ENCODE measurements around the gene GATA3. TPM values are rescaled to one million over a fixed set of nuclear protein-coding genes. Genes with fewer than 3 reads are reported as not detected.

GATA3 gene
- total RNA-seq, 4 donors from 2014 or later, result 0.60 TPM; not detected in 3

- no peaks in the 10 kb centered on the region for H3K27me3 ChIP-seq
- TF ChIP-seq CTCF (IDR thresholded peaks at IDR 0.05) (no peak), POLR2A (IDR thresholded peaks at IDR 0.05) (no peak), EP300 (IDR thresholded peaks at IDR 0.05) (no peak)
- no peaks in the 10 kb centered on the region for H3K9me3 ChIP-seq
- no peak overlapping the region for H3K4me3 ChIP-seq
- no peak overlapping the region for H3K27ac ChIP-seq
- DNase-seq (ENCODE audit: low spot score in 2 of 2), result no peak
- H3K36me3 ChIP-seq, result no peaks in the 10 kb centered on the region
- 81 to 83% methylated on average over 13 of the region's 13 CpGs for WGBS, 2 donors
- no peaks in the 10 kb centered on the region for H3K4me1 ChIP-seq
These were observed 60.5 kb downstream of the GATA3 start for GRCh38 chr10:8114741-8115617.

GRCh38 chr10:8115618-8115980, 61.1 kb downstream of the GATA3 start:
- Histone ChIP-seq H3K4me1 (no peaks in the 10 kb centered on the region), H3K9me3 (no peaks in the 10 kb centered on the region), H3K27me3 (no peaks in the 10 kb centered on the region), H3K27ac (no peak overlapping the region), H3K4me3 (no peak overlapping the region), H3K36me3 (no peaks in the 10 kb centered on the region)
- no peak for TF ChIP-seq EP300 (IDR thresholded peaks at IDR 0.05)
- TF ChIP-seq POLR2A (IDR thresholded peaks at IDR 0.05), result no peak
- TF ChIP-seq CTCF (IDR thresholded peaks at IDR 0.05), result no peak
- WGBS, 2 donors, result 79 to 82% methylated on average over 3 of the region's 3 CpGs
- no peak for DNase-seq (ENCODE audit: low spot score in 2 of 2)

GRCh38 chr10:8116474-8116873, 62.0 kb downstream of the GATA3 start:
- 69 to 74% methylated on average over 5 of the region's 5 CpGs for WGBS, 2 donors
- H3K27me3 ChIP-seq, result no peaks in the 10 kb centered on the region
- no peak overlapping the region for H3K4me3 ChIP-seq
- no peaks in the 10 kb centered on the region for H3K36me3 ChIP-seq
- TF ChIP-seq CTCF (IDR thresholded peaks at IDR 0.05) (no peak), POLR2A (IDR thresholded peaks at IDR 0.05) (no peak)
- H3K4me1 ChIP-seq, result no peaks in the 10 kb centered on the region
- no peaks in the 10 kb centered on the region for H3K9me3 ChIP-seq
- DNase-seq (ENCODE audit: low spot score in 2 of 2), result no peak
- H3K27ac ChIP-seq, result no peak overlapping the region

GRCh38 chr10:8116926-8117493, 62.5 kb downstream of the GATA3 start:
- no peaks in the 10 kb centered on the region for H3K27me3 ChIP-seq
- no peaks in the 10 kb centered on the region for H3K36me3 ChIP-seq
- H3K27ac ChIP-seq, result no peak overlapping the region
- no peak overlapping the region for H3K4me3 ChIP-seq
- no peak for DNase-seq (ENCODE audit: low spot score in 2 of 2)
- H3K4me1 ChIP-seq, result no peaks in the 10 kb centered on the region
- WGBS, 2 donors, result 59 to 67% methylated on average over 12 of the region's 12 CpGs
- H3K9me3 ChIP-seq, result no peaks in the 10 kb centered on the region
- TF ChIP-seq CTCF (IDR thresholded peaks at IDR 0.05), result no peak
- no peak for TF ChIP-seq POLR2A (IDR thresholded peaks at IDR 0.05)
- TF ChIP-seq EP300 (IDR thresholded peaks at IDR 0.05), result no peak

GRCh38 chr10:8121201-8121890, 66.9 kb downstream of the GATA3 start:
- Histone ChIP-seq H3K36me3 (no peaks in the 10 kb centered on the region), H3K4me3 (no peak overlapping the region), H3K9me3 (no peaks in the 10 kb centered on the region), H3K27me3 (no peaks in the 10 kb centered on the region), H3K27ac (no peak overlapping the region), H3K4me1 (no peaks in the 10 kb centered on the region)
- TF ChIP-seq EP300 (IDR thresholded peaks at IDR 0.05), result no peak
- TF ChIP-seq POLR2A (IDR thresholded peaks at IDR 0.05), result no peak
- no peak for TF ChIP-seq CTCF (IDR thresholded peaks at IDR 0.05)
- WGBS, 2 donors, result 68 to 73% methylated on average over 12 of the region's 12 CpGs
- no peak for DNase-seq (ENCODE audit: low spot score in 2 of 2)
